ENCODE data around the gene TTN.
"Not testable (repeated sequence)": the region's sequence is repeated elsewhere in the genome, so short reads cannot be mapped to it uniquely, and the experiment has no call there.

TTN gene

GRCh38 chr2:178676046-178676445 is 131.2 kb downstream of the TTN start:
- in situ Hi-C loops (cut with MboI; ENCODE audit: low sequenced_read_pairs): no loop called here

GRCh38 chr2:178674122-178674521 is 133.1 kb downstream of the TTN start:
- in situ Hi-C loops (cut with MboI; ENCODE audit: low sequenced_read_pairs): no loop called here

DNA sequence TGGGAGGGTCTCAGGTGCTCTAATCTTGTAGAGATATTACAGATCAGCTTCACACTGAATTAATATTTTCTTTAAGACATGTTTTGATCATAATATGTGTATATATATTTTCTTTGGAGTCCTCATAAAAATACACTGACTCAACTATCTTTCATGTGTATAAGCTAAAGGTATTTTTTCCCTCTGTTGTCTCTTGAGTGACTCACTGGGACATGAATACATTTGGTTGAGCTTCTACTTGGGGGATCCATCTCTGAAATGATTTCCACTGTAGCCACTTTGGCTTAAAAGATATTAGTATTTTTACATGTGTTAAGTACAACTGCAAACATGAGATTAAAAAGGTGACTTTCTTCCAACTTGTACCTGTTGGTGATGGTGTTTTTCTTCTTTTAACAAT is 140.8 kb downstream of the TTN start:
- in situ Hi-C loops (cut with MboI; ENCODE audit: low sequenced_read_pairs): no loop called here

DNA sequence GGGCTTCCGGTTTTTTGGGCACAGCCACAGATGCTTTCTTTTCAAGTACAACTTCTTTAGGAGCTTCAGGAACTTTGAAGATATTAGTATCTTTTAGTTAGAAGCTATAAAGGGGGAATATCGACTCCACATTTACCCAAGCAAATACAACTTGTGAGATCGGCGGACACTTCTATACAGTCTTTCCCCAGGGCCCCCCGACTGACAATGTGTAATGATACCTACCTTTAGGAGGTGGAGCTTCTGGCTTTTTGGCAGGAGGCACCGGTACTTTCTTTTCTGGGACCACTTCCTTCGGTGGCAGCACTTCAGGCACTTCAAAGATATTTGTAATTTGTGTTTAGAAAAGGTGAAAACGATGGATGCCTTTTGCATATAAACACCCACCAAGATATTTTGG is 148.7 kb downstream of the TTN start:
- in situ Hi-C loops (cut with MboI; ENCODE audit: low sequenced_read_pairs): not testable (repeated sequence)

DNA sequence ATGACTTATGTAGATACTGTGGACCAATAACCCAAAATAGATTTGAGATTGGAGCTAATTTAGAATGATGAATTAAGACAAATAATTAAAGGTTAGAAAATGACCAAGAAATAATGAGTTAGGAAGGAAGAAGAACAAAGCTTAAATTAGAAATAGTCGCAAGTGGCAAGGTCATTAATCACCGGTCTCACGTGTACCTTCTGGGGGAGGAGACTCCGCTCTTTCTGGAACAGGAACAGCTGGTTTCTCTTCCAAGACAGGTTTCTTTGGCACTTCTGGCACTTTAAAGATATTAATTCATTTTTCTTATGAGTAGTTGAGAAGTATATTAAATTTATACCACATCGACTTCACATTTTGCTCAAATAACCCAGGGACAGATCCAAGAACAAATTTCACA is 156.7 kb downstream of the TTN start:
- in situ Hi-C loops (cut with MboI; ENCODE audit: low sequenced_read_pairs): no loop called here

GRCh38 chr2:178644919-178645318 is 162.3 kb downstream of the TTN start:
- in situ Hi-C loops (cut with MboI; ENCODE audit: low sequenced_read_pairs): no loop called here

- in situ Hi-C loops (cut with MboI; ENCODE audit: low sequenced_read_pairs): no loop called here
Observed at GRCh38 chr2:178641498-178641897, 165.7 kb downstream of the TTN start.

DNA sequence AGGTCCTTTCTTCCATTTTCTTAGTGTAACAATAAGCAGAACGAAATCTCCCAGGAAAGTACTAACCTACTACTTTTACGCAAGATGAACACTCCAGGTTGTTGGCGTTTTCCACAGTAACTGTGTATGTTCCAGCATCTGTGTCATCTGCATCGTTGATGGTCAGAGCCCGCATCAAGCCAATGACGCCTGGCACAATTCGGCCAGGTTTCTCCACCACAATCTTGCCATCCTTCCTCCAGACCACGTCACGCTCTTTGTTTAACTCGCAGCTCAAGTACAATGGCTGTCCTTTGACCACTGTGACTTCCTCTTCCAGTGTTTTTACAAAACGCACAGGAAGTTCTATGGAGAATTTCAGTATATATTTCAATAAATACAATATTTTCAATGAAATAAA is 171.3 kb downstream of the TTN start:
- in situ Hi-C loops (cut with MboI; ENCODE audit: low sequenced_read_pairs): no loop called here

DNA sequence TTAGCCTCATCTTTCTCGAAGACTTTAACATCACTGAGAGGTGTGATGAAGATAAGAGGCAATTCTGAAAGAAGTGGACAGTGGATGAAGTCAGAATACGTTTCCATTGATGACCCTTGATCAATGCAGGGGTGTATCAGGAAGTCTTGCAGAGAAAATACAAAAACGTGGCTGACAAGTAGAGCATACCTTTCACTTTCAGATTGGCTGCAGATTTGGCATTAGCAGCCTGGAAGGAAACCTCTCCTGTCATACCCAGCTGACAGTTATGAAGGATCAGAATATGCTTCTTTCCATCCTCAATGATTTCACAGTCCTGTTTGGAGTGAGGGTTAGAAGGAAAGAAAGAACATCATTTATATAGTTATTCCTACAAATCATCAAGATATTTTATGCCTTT is 174.5 kb downstream of the TTN start:
- in situ Hi-C loops (cut with MboI; ENCODE audit: low sequenced_read_pairs): no loop called here

- in situ Hi-C loops (cut with MboI; ENCODE audit: low sequenced_read_pairs): no loop called here
Observed at GRCh38 chr2:178630581-178630980, 176.6 kb downstream of the TTN start.

GRCh38 chr2:178629463-178629862 is 177.8 kb downstream of the TTN start:
- in situ Hi-C loops (cut with MboI; ENCODE audit: low sequenced_read_pairs): no loop called here

- in situ Hi-C loops (cut with MboI; ENCODE audit: low sequenced_read_pairs): no loop called here
Observed at GRCh38 chr2:178628605-178629004, 178.6 kb downstream of the TTN start.

DNA sequence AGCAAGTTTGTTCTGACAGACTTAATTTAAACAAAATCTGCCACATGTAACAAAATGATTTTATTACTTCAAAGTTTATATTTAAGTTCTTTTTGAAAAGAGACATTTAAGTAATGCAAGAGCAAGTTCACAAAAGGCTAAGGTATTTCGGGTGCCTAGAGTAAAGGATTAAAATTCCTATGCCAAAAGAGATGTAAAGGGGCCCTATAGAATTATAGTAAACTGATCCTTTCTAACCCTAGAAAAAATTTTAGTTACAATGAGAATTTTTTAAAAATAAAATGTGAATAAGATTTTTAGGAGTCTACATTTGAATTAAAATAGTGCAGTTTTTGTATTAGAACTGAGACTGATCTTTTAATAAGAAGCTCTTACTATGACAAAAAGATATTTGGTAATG is 179.8 kb downstream of the TTN start:
- in situ Hi-C loops (cut with MboI; ENCODE audit: low sequenced_read_pairs): no loop called here

DNA sequence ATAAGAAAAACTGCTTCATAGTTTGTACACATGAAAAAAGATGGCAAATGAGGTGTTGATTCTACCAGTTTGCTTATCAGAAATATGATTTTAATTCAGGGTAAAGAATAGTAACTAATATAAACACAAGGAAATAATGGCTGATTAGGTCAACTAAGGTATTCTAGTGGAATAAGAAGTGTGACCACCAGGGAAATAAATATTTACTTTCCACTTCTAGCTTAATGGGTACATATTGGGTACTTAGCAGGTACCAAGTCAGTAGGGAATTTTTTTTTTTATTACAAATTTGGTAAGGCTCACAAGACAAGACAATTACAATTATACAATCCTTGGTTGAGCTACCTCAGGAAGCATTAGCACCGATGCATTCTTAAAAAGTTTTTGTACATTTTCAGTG is 191.3 kb downstream of the TTN start:
- in situ Hi-C loops (cut with MboI; ENCODE audit: low sequenced_read_pairs): no loop called here

DNA sequence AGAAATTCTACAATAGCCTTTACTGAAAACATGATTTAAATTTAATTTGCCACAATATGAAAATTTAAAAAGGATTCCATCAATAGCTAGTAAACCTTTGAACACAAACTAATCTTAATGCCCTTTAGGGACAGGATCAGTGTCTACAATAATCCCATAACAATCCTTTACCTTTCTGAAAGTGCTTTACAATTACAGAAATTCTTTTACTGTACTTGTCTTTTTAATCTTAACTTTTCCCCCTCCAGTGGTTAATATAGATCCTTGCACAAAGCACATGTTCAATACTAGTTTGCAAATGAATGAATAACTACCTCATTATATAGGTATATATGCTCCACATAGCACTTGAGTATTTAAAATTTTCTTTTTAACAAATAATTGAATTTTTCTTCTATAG is 204.3 kb downstream of the TTN start:
- in situ Hi-C loops (cut with MboI; ENCODE audit: low sequenced_read_pairs): no loop called here

DNA sequence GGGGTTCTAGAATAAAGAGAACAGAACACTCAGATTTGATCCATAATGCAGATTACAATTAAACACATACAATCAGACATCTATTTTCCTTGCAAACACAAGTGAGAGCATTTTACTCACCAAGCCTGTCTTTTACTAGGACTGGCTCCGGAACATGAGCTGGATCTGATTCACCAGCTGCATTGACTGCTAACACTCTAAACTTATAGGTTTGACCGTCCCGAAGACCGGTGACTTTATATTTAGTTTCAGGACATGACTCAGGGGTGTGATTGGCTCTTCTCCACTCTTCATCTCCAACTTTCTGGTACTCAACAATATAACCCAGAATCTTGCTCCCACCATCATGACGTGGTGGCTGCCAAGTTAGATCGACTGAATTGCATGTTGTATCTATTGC is 214.6 kb downstream of the TTN start:
- in situ Hi-C loops (cut with MboI; ENCODE audit: low sequenced_read_pairs): no loop called here

- in situ Hi-C loops (cut with MboI; ENCODE audit: low sequenced_read_pairs): no loop called here
Observed at GRCh38 chr2:178589335-178589734, 217.9 kb downstream of the TTN start.

- in situ Hi-C loops (cut with MboI; ENCODE audit: low sequenced_read_pairs): no loop called here
Observed at GRCh38 chr2:178584666-178585065, 222.6 kb downstream of the TTN start.

GRCh38 chr2:178579006-178579405 is 228.2 kb downstream of the TTN start:
- in situ Hi-C loops (cut with MboI; ENCODE audit: low sequenced_read_pairs): no loop called here

DNA sequence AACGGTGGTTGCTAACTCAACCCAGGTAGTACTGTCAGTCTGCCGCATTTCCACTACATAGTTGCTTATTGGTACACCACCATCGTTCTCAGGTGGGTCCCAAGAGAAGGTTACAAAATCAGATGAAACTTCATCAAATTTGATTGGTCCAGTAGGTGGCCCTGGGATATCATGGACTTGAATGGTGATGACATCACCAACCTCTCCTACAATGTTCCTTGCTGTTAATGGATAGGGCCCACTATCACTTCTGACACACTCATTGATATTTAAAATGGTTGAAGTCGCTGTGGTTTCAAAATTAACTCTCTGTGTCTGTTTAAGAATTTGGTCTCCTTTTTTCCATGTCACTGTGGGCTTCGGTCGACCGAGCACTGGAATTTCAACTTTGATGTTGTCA is 232.4 kb downstream of the TTN start:
- in situ Hi-C loops (cut with MboI; ENCODE audit: low sequenced_read_pairs): no loop called here

GRCh38 chr2:178568227-178568626 is 239.0 kb downstream of the TTN start:
- in situ Hi-C loops (cut with MboI; ENCODE audit: low sequenced_read_pairs): no loop called here

DNA sequence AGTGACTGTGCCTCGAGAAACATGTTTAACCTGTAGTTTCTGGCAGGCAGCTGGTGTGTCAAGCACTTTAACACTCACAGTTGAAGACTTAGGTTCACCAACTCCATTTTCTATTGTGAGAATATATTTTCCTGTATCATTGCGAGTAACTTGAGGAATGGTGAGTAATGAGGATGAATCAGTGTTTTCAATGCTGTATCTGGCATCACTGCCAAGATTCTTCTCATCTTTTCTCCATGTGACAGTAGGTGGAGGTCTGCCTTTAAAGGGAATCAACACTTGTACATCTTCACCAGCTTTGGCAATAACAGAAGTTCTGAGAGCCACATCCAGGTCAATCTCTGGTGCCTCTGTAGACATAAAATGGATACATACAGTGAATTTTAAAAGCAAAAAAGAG is 254.2 kb downstream of the TTN start:
- in situ Hi-C loops (cut with MboI; ENCODE audit: low sequenced_read_pairs): no loop called here

- in situ Hi-C loops (cut with MboI; ENCODE audit: low sequenced_read_pairs): no loop called here
Observed at GRCh38 chr2:178550352-178550751, 256.9 kb downstream of the TTN start.

DNA sequence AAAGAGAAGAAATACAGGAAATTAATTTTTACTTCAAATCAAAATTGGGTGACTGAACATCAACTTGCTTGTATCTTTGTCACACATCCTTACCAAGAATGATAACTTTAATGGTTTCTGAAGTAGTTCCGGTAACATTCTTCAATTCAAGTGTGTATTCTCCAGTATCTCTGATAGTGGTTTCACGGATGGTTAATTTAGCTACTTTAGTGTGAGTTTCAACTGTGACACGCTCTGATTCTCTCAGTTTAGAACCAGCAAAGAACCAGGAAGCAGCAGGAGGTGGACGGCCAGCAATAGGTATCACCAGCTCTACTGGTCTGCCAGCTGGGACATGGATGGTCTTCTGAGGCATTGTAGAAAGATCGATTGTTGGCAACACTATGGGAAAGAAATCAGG is 264.7 kb downstream of the TTN start:
- in situ Hi-C loops (cut with MboI; ENCODE audit: low sequenced_read_pairs): no loop called here
